K562 (cell line): ENCODE results near the gene PXK. TPM values are rescaled to one million over a fixed set of nuclear protein-coding genes. Genes with fewer than 3 reads are reported as not detected.
A peak's percentile ranks its signal among the peaks of the same experiment; 100 is the strongest.

Experiments
- ATAC-seq: fragments of 200-7000 bp; cut with Tn5 transposase; 3 replicates; pipeline ENCODE4 v1.9.1; 2020; ENCODE audit warnings: moderate library complexity
- BruUV-seq: library from RNA; stranded (reverse); fragments of 400-500 nt; replicated peaks from 2 replicates; lab custom pipeline; 2021; lab: Mats Ljungman, UMichigan
- CTCF ChIA-PET: fragments of 300-600 bp; formaldehyde crosslinking; extraction: SDS; loops from one replicate; lab custom pipeline; 2021; ENCODE audit warnings: low intra/inter-chr PET ratio; lab: Yijun Ruan, JAX
- POLR2A ChIA-PET: fragments of 300-600, 350-650 bp; sonication (Branson Sonifier 250); formaldehyde crosslinking; extraction: SDS; loops from one replicate; lab custom pipeline; 2021; ENCODE audit warnings: antibody characterized with exemption, inconsistent platforms; lab: Yijun Ruan, JAX
- DNase-seq, 4 experiments: peaks; one replicate each; pipeline versions ENCODE4 v3.0.0 to v3.0.0-alpha.2; 2011 to 2018; ENCODE audit warnings: low spot score in 3 of 4, mixed read lengths in 3 of 4; ENCODE audit errors: extremely low read depth in 1 of 4
- FAIRE-seq: peaks from 2 replicates; lab custom pipeline; 2011; peaks lifted over from hg19 to GRCh38; lab: Jason Lieb, UNC
- H2AFZ ChIP-seq: 2 replicates; pipeline ENCODE4 v1.6.0; 2011; ENCODE audit warnings: low read depth, low read length, control low read depth, inconsistent platforms
- H3K27ac ChIP-seq: fragments of 200-600 bp; 3 replicates; pipeline ENCODE4 v1.8.0; 2011; ENCODE audit warnings: low read depth, mild to moderate bottlenecking, control low read depth, inconsistent platforms, low read length, moderate library complexity, mixed read lengths; ENCODE audit errors: extremely low read depth
- H3K27me3 ChIP-seq, 2 experiments: fragments of 300-600 bp in 1 of 2; 2 replicates in 1 of 2; 3 replicates in 1 of 2; pipeline versions ENCODE4 v1.6.0 to v1.8.0; 2011; ENCODE audit warnings: inconsistent platforms in 2 of 2, low read length in 2 of 2, mild to moderate bottlenecking in 1 of 2, mixed read lengths in 1 of 2, moderate library complexity in 1 of 2; ENCODE audit not compliant: control insufficient read depth in 2 of 2, insufficient read depth in 2 of 2
- H3K36me3 ChIP-seq: fragments of 300-600 bp; 3 replicates; pipeline ENCODE4 v1.8.0; 2011; ENCODE audit warnings: mild to moderate bottlenecking, low read length, inconsistent platforms; ENCODE audit not compliant: control insufficient read depth, insufficient read depth
- H3K4me1 ChIP-seq, 2 experiments: fragments of 200-600 bp in 1 of 2; replicated peaks in 1 of 2; 2 replicates in 1 of 2; 3 replicates in 1 of 2; pipeline versions ENCODE4 v1.5.1 to v1.8.0; 2011; ENCODE audit warnings: inconsistent platforms in 2 of 2, low read length in 2 of 2, mild to moderate bottlenecking in 1 of 2, mixed read lengths in 1 of 2, moderate library complexity in 1 of 2; ENCODE audit not compliant: control insufficient read depth in 2 of 2, insufficient read depth in 2 of 2
- H3K4me2 ChIP-seq: 2 replicates; pipeline ENCODE4 v1.6.1; 2011; ENCODE audit warnings: low read length, control low read depth, inconsistent platforms, mixed read lengths; ENCODE audit not compliant: insufficient read depth
- H3K4me3 ChIP-seq: fragments of 200-600 bp; sonication (generic), shearing (Covaris generic); 2 replicates; pipeline ENCODE4 v1.5.1; 2016; ENCODE audit warnings: control low read depth, inconsistent platforms
- H3K79me2 ChIP-seq: fragments of 200-600 bp; 3 replicates; pipeline ENCODE4 v1.8.0; 2011; ENCODE audit warnings: low read length, inconsistent platforms; ENCODE audit not compliant: control insufficient read depth, insufficient read depth
- H3K9ac ChIP-seq, 2 experiments: 2 replicates each; pipeline versions ENCODE4 v1.6.0 to v1.6.1; 2011; ENCODE audit warnings: low read depth in 2 of 2, low read length in 2 of 2, control low read depth in 1 of 2, inconsistent platforms in 1 of 2, mild to moderate bottlenecking in 1 of 2, mixed read lengths in 1 of 2; ENCODE audit not compliant: insufficient read depth in 1 of 2
- H3K9me1 ChIP-seq: one replicate; pipeline ENCODE4 v1.6.0; 2011; ENCODE audit warnings: inconsistent platforms, mild to moderate bottlenecking, low read length, moderate library complexity; ENCODE audit not compliant: control insufficient read depth, insufficient read depth
- H3K9me3 ChIP-seq: replicated peaks from 2 replicates; pipeline ENCODE4 v1.5.1; 2011; ENCODE audit warnings: low read depth, low read length, inconsistent platforms; ENCODE audit not compliant: control insufficient read depth, insufficient read depth
- H4K20me1 ChIP-seq: replicated peaks from 2 replicates; pipeline ENCODE4 v1.6.1; 2011; ENCODE audit warnings: low read length, inconsistent platforms, mixed read lengths; ENCODE audit not compliant: control insufficient read depth, insufficient read depth
- SMARCA4 ChIP-seq: fragments of 450-650 bp; IDR thresholded peaks from 2 replicates; pipeline ENCODE4 v1.6.1; 2016
- SREBF2 ChIP-seq: sonication (generic); formaldehyde crosslinking; IDR thresholded peaks from 2 replicates; pipeline ENCODE4 v1.4.0; 2020; ENCODE audit warnings: mild to moderate bottlenecking, missing genetic modification reagents
- ZFP30 ChIP-seq: fragments of 250-450 bp; sonication (Bioruptor Pico); IDR thresholded peaks from 2 replicates; pipeline ENCODE4 v1.8.0; 2022; ENCODE audit warnings: moderate library complexity, mild to moderate bottlenecking, inconsistent platforms, borderline replicate concordance
- WGBS: fragments of 100-300 bp; shearing (Covaris generic); methylation state at CpG from one replicate; pipeline ENCODE4 v1.1.6; 2016; ENCODE audit warnings: low coverage, mixed read lengths; ENCODE audit not compliant: insufficient coverage; ENCODE audit errors: missing lambda C conversion rate; 5-methylcytosine and 5-hydroxymethylcytosine counted together
- in situ Hi-C: fragments of 300-500 bp; cut with MboI; formaldehyde crosslinking; loops from 4 replicates; pipeline ENCODE4 v1.15.0; 2018; ENCODE audit warnings: inconsistent platforms, mixed read lengths
- intact Hi-C: fragments of 100-400 bp; cut with micrococcal nuclease; formaldehyde crosslinking; loops from 2 replicates; pipeline ENCODE4 v1.14.2; 2022
- polyA plus RNA-seq, 8 experiments: library from polyadenylated mRNA; depleted of rRNA in 4 of 8; stranded (reverse) in 5 of 8; unstranded in 3 of 8; fragments of >200 nt; fragmentation: Nextera tagmentation in 2 of 8; fragmentation: Illumina TruSeq in 1 of 8; extraction: Ambion mirVana in 2 of 8; extraction: Trizol in 1 of 8; gene quantifications; 2 replicates each; pipeline versions ENCODE4 v1.2.1 to v1.2.3, GENCODE V29; 2011 to 2014; ENCODE audit warnings: inconsistent platforms in 1 of 8, missing spikeins in 1 of 8
- total RNA-seq, 7 experiments: library from RNA; depleted of rRNA in 6 of 7; stranded (reverse); fragments of >200 nt in 6 of 7; fragmentation: Illumina TruSeq in 2 of 7; extraction: Trizol in 2 of 7; gene quantifications; 2 replicates each; pipeline versions ENCODE4 v1.2.1 to v1.2.3, GENCODE V29; 2011 to 2021; ENCODE audit warnings: low replicate concordance in 1 of 7
- TF ChIP-seq, protein P1 (sequence below): sonication (generic); formaldehyde crosslinking; IDR thresholded peaks from 2 replicates; pipeline ENCODE4 v1.8.1; 2023; ENCODE audit warnings: mild to moderate bottlenecking, missing genetic modification reagents, moderate library complexity

Gene PXK
- total and polyA plus RNA-seq, 9 of the 15 experiments (the other 6 are each of a cell fraction or from before 2014, with no cell fraction given) = 3.3 to 19.9 (median 11.3) TPM

GRCh38 chr3:58324391-58325390, 8.0 kb upstream of the PXK start:
- H3K79me2 ChIP-seq = no peaks in the 10 kb centered on the region
- ChIA-PET POLR2A (interaction anchor here (0.6 to 2.4 kb wide), 4 partner anchors 11 to 19 kb away, joined by 3 to 9 read pairs (median 4); partner anchors contain the start of genes HTD2 and RPP14), CTCF (no interaction called here)
- H3K27ac ChIP-seq = no peak overlapping the region
- peaks cover 9% of the 10 kb centered on the region; the same call in 1 of the 3 replicates for H3K36me3 ChIP-seq
- H3K4me3 ChIP-seq = no peak overlapping the region
- intact Hi-C loops (loop anchor here (5.0 kb wide), 1 partner anchor 208 kb away; no protein-coding TSS in a partner anchor), in situ Hi-C loops (loop anchor here (5.0 kb wide), 1 partner anchor 88 kb away; no protein-coding TSS in a partner anchor)
- H3K4me1 ChIP-seq = peaks cover 9 to 18% of the 10 kb centered on the region in 2 experiments; a peak in 4 of 5 replicates
- H3K27me3 ChIP-seq = no peaks in the 10 kb centered on the region
- no peaks in the 10 kb centered on the region for H4K20me1 ChIP-seq
- H3K9me1 ChIP-seq = no peaks in the 10 kb centered on the region
- ATAC-seq (no peak), FAIRE-seq (no peak)
- no TSS peak for BruUV-seq
- 75% methylated on average over 7 of the region's 7 CpGs for WGBS
- H3K9ac ChIP-seq = no peak overlapping the region
- no peak overlapping the region for H3K4me2 ChIP-seq
- no peaks in the 10 kb centered on the region for H3K9me3 ChIP-seq
- TF ChIP-seq SREBF2 (CRISPR knock-in tag) (no peak), SMARCA4 (peak; percentile 5; the same call in 1 of the 2 replicates), ZFP30 (CRISPR knock-in tag) (no peak)
- TF ChIP-seq, protein P1, sequence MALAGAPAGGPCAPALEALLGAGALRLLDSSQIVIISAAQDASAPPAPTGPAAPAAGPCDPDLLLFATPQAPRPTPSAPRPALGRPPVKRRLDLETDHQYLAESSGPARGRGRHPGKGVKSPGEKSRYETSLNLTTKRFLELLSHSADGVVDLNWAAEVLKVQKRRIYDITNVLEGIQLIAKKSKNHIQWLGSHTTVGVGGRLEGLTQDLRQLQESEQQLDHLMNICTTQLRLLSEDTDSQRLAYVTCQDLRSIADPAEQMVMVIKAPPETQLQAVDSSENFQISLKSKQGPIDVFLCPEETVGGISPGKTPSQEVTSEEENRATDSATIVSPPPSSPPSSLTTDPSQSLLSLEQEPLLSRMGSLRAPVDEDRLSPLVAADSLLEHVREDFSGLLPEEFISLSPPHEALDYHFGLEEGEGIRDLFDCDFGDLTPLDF (CRISPR knock-in tag) = no peak
- TF ChIP-seq, all 486 proteins: peak for 1
- H2AFZ ChIP-seq = no peak overlapping the region
- DNase-seq = no peak
